Stimulated activated CD4-positive, alpha-beta T cell treated with anti-CD3 and anti-CD28 coated beads, Interleukin-12 subunit alpha, Interleukin-12 subunit beta, amount 100 ng/mL, for 48 hours (primary cell): ENCODE measurements around the gene SDCBP2.

ENCODE experiments used
- DNase-seq, 3 donors: peaks; one replicate each; pipeline ENCODE4 v3.0.0-alpha.2; 2020; ENCODE audit warnings: low read depth in 2 of 3, low spot score in 1 of 3

SDCBP2 gene

DNA sequence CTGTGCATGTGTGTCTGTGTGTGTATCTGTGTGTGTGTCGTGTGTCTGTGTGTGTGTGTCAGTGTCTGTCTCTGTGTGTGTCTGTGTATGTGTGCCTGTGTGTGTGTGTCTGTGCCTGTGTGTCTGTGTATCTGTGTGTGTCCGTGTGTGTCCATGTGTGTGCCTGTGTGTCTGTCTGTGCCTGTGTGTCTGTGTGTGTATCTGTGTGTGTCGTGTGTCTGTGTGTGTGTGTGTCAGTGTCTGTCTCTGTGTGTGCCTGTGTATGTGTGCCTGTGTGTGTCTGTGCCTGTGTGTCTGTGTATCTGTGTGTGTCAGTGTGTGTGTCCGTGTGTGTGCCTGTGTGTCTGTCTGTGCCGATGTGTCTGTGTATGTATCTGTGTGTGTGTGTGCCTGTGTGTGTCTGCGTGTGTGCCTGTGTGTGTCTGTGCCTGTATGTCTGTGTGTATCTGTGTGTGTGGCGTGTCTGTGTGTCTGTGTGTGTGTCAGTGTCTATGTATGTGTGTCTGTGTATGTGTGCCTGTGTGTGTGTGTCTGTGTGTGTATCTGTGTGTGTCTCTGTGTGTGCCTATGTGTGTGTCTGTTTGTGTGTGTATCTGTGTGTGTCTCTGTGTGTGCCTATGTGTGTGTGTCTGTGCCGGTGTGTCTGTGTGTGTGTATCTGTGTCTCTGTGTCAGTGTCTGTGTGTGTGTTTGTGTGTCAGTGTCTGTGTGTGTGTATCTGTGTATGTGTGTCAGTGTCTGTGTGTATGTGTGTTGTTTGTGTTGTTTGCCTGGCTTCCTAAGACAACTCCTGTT is 51.2 kb downstream of the SDCBP2 start:
- no peak for DNase-seq

DNA sequence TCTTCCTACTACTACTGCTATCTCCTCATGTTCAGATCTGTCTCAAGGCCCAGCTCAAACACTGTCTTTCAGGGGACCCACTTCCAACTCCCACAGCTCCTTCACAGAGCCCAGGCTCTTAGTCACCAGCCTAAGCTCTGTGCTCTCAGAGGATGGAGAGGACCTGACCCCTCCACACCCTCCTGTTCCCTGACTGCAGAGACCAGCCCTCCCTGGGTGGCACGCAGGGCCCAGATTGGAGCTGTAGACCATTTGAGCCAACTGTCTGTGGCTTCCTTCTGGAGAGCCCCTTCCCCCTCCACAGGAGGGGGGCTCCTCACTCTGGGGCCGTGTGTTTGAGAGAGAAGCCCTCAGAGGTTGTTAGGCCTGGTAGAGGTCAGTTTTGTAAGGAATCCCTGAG is 53.0 kb downstream of the SDCBP2 start:
- DNase-seq: no peak

DNA sequence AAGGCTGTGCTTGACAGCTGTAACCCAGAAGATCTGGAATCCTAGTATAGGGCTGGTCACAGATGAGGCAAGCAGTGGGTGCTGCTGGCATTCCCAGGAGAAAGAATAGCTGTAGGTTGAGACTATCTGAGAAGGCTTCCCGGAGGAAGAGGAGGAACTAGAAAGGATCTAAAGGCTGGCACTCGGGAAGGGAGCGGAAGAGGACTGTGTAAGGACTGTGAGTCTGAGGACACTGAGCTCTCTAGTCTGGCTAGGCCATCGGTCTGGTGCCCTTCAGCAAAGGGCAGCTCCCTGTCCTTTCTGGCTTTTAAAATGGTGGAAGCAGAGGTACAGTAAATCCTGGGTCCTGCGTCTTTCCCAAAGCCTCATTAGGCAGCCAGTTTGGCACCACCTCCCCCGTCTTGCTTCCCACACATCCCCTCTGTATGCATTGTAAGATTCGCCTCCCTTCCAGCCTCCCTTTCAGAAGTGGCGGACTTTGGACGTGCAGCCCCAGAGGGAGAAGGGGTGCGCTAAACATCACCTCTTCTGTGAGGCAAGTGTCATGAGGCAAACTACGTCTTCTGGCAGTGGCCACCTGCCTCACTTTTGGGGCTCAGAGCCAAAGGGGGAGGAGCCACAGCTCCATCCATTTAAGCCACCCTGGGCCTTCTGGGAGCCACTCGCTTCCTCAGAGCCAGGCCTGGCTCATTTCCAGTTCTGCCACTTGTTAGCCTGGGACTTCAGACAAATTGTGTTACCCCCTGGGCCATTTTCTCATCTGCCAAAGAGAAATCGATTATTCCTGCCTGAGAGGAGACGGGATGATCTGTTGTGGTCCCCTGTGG is 54.2 kb downstream of the SDCBP2 start:
- no peak for DNase-seq

DNA sequence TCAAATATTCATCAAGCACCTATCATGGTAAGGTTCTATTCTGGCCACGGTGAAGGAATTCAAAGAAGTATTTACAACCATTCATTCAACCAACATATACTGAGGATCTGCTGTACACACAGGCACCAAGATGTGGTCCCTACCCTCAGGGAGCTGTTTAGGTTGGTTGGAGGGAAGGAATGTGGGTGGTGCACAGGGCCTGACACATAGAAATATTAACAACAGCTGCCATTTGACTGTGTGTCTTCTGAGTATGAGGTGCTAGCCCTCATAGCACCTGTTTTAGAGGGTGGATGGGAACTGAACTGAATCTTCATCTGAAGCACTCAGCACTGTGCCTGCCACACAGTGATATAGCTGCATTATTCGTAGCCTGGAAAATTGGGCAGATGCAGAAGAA is 55.6 kb downstream of the SDCBP2 start:
- DNase-seq: no peak

DNA sequence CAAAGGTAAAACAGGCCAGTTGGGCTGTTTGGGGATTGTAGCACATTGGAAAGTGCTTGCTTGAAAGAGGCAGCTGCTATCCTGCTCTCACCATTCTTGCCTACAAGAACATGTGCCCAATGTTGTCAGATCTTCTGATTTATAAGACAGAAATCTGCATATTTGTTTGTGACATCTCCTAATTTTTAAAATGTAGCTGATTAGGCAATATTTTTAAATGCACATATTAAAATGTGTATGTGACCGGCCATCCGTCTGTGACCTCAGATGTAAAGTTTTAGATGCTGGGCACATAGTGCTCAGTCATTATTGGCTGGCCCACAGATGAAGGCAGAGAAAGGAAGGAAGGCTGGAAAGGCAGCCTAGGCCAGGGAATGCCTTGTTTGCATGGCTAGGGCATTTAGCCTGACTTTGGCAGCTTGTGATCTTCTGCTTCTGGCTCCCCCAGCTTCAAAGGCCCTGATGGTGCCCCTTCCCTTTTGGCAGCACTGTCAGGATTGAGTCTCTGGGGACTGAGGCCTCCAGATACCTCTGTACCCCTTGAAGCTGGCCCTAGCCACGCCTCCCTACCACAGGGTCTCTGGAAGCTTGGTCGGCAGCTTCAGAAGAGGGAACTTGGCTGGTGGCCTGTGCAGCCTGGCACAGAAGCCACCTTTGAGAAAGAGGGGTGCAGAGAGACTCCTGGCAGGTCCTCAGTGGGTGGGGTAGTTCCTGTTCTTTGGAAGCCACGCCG is 56.4 kb downstream of the SDCBP2 start:
- DNase-seq: no peak

DNA sequence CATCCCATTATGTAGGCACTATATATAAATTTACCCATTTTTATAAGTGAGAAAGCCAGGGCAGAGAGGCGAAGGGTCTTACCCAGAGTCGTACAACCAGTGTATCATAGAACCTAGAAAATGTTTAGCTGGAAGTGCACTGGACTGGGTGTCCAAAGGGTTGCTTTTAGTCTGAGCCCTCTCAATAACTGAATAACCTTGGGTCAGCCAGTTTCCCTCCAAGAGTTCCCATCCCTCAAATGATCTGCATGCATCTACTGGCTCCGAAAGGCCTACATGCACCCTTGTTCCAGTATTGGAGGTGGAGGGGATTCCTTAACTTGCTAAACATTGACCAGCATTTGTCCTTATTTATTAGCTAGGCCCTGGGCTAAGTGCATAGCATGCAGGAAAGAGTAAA is 59.1 kb downstream of the SDCBP2 start:
- DNase-seq: no peak

DNA sequence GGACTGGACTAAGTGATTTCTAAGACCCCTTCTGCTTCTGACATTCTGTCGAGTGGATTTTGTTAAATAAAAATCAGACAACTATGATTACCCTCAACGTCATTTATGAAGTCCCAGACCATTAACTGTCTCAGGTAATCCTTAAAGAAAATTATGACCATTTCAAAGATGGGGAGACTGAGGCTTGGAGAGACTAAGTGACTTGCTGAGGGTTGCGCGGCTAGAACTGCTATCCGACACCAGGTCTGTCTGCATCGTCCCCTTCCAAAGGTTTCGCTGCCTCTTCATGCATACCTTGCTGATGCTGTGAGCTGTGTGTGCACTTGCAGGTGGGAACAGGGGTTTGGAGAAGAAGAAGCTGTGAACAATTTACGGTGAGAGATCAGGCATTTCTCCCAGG is 59.7 kb downstream of the SDCBP2 start:
- DNase-seq: no peak

DNA sequence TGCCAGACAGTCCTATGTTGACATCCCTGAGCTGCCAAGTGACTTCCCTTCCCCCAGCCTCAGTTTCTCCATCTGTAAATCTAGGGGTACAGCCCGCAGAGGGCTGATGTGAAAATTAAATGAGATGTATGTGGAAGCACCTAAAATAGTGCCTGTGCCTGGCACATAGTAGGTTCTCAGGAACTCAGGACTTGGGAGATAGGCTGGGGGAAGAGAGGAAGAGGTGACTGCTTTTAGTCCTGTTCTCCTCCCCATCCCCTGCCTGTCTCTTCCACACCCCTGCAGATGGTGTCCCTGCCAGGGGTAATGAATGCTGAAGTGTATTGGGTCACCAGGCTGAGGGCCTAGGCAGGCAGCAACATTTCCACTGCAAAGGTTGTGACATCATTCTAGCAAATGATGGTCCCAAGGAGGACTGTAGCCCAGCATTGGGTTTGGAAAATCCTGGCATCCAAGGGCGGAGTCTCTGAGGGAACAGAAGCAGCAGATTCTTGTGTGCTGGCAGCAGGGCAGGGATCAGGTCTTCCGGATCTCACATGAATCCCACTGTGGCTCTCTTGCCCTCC is 61.0 kb downstream of the SDCBP2 start:
- no peak for DNase-seq

DNA sequence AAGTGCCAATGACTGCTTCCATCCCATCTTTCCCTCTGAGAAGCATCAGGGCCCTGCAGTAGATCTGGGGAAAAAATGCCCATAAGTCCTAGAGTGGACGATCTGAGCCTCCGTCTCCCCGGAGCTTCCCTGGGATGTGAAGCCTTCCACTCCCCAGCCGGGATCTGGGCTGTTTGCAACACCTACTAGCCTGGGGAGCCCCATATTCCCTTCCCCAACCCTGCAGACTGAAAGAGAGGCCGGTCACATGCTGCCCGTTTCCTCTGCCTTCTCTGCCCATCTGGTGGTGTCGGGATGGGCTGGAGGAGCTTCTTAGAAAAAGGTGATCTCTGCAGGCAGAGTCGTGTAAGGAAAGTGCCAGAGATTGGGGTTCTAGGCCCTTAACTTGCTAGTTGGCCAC is 61.8 kb downstream of the SDCBP2 start:
- DNase-seq: no peak

DNA sequence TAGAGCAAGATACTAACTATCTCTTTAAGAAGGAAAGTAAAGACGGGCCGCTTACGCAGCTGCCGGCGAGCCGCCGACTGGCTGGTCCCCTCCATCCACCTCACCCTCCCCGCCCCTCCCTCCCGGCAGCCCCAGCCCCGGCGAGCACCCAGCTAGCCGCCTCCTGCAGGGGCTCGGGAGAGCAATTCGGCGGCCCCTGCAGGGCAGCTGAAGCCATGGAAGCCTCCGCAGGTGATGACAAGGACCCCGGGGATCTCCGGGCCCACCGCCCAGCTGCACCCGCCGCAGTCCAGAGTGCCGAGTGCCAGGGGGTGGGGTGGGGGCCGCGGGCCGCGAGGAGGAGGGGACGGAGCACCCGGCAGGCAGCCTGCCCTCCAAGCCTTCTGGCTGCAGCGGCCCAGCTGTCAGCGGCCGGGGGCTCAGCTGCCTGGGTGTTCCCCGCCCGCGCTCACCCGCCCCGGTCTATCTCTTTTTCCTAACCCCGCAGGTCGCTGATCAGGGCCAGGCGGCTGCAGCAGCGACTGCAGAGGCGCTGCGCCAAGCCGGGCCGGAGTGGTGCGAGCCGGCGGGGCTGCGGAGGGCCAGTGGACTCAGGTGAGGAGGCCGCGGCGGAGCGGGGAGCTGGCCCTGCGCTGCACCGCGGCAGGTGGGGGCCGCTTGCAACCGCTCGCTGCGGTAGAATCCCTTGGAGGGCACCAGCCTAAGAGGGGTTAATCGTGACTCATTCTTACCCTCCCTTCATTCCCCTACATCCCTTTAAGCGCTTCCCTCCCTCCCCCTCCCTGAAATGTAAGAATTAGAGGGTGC is 62.6 kb downstream of the SDCBP2 start, which contains the start of gene SNPH:
SNPH (plus strand) TSS at position 128 of the 807 bp plus-strand sequence. CDS start 29,946 bp downstream, outside the sequence.
- DNase-seq: peak; percentile 46 to 70 (median 54)

DNA sequence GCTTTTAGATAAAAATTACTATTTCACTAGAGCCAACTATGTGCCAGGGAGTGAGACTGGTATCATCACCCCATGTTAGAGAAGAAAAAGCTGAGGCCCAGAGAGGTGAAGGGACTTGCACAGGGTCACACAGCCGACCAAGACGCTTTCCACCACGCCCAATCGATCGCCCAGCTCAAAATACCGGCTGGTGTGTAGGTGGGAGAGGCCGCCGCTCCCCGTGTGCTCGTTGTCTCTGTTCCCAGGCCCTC is 63.1 kb downstream of the SDCBP2 start:
- no peak for DNase-seq

DNA sequence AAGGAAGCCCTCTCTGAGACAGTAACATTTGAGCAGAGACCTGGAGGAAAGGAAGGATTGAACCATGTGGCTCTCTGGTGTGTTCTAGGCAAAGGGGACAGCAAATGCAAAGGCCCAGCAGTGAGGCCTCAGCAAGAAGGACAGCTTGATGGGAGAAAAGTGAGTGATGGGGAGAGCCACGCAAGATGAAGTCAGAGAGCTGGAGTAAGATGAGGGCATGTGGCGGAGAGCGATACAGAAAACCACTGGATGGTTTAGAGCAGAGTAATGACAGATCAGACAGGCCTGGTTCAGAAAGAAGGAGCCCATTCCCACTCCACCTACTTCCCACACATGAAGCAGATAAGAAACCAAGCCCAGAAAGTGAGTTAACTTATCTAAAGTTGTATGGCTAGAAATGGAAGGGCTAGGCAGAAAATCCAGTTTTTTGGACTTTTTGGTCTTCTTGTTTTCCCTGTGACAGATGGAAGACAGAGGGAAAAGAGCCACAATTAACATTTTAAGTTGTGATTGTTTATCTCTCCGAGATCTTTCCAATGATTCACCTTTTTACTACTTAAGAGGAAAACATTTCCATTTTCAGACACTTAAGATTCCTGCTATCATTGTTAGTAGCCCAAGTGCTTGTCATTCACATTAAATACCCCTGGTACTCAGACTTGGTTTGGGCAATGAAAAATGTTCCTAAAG is 63.6 kb downstream of the SDCBP2 start:
- no peak for DNase-seq

DNA sequence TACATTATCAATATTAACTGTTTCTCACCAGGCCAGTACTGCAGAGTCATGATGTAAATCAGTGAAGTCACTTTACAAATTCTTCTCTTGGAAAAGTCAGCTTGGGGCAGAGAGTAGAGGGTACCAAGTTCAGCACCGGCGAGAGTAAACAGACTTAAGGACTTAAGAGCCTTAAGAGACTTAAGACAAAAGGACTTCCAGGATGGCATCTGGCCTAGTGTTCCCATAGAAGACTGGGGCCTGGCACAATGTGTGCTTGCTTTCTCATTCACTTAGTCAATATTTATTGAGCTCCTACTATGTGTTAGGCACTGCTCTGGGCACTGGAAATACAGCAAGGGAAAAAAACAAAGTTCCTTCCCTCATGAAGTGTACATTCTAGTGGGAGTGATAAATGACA is 64.2 kb downstream of the SDCBP2 start:
- no peak for DNase-seq

DNA sequence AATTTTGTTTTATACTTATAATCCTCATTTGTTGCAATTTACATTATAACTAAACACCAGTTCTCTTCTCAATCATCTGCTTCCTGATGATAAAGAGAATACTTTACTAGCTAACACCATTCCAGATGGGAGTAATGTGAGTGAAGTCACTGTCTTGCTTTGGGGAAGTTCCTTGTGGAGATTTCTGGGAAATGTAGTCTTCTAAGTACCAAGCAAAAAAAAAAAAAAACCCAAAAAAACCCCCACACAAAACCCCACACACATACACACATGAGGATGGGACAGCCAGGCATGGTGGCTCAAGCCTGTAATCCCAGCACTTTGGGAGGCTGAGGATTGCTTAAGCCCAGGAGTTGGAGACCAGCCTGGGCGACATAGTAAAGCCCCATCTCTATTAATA is 65.1 kb downstream of the SDCBP2 start:
- DNase-seq: no peak
